ENCODE measurements around the gene KRT32. TPM values are rescaled to one million over a fixed set of nuclear protein-coding genes. Genes with fewer than 3 reads are reported as not detected.

KRT32 gene
- total RNA-seq, 1 donor from 2014 or later = not detected

DNA sequence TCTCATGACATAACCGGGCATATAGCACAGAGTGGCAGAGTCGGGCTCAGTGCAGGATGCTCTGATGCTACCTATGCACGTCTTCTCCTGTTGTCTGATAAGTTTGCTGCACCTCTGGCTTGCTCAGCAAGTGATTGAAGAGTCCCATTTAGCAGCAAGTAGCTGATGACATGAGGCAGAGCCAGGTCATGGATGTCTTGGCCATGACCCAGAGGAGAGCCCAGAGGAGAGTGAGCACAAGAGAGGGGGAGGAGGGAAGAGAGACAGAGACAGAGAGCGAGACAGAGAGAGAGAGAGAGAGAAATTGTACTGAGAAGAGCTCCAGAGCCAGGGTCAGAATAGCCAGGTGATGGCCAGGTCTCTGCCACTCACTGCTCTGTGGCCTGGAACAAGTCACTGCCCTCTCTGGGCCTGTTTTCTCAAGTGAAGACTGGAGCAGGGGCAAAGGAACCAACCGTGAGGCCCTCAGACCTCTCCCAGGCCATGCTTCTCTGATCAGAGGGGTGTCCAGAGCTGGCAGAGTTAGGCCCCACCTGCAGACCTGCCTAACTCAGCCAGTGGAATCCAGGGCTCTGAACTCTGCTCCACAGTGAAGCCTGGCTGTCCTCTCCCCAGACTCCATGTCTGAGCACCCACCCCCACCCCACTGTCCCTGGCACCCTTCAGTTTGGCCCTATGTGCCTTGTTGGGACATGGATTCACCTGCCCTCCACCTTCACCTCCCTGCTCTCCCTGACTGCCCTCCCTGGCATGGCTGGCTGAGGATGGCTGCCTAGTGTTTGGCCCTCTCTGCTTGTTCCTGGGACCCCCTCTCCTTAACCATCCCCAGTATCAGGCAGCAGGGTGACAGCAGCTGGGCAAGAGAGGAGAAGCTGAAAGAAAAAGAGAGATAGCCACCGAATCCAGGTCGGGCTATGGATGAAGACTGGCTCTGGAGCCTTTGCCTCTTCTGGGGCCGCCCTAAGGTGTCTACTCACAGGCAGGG, 18.0 kb upstream of the KRT32 start:
- Mint-ChIP-seq H3K36me3 (ENCODE audit: low read depth) (no peaks in the 10 kb centered on the region), H3K27ac (no peak overlapping the region), H3K4me1 (no peaks in the 10 kb centered on the region), H3K27me3 (no peaks in the 10 kb centered on the region), H3K4me3 (no peak overlapping the region), H3K9me3 (no peaks in the 10 kb centered on the region)
- intact Hi-C loops (cut with micrococcal nuclease) = loop anchor here (5.0 kb wide), 2 partner anchors 162 to 177 kb away; no protein-coding TSS in a partner anchor
- DNase-seq = no peak

DNA sequence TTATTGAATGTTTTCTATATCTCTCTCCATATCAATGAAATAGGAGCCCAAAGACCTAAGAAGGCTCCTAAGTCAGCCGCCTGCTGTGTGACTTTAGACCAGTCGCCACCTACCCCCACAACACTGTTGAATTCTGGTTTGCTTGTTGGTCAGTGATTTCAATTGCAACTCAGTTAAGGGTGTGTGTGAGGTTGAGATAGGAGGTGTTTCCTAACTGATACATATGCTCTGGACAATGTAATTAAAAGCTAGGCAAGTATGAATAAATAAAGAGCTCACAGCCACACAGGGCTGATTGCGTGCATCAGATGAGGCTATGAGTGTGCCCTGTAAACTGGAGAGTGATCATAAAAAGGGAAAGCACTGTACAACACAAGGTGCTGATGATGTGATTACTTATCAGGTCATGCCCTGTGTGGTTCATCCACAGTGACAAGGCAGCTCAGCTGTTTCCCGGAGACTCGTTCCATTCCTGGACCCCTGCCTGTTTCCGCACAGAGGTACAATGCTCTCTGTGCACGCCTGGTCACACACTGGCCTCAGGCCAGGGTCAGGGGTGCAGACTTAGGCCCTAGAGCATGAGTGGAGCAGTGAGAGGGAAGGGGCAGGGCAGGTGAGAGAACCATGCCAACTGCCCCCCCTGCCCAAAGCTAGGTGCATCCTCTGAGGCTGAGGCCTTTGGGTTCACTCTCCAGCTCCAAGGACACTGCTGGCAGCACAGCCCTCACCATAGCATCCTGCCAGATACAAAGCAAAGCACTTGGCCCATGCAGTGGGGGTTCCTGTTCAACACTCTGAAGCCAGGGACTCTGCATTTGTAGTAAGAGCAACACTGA, 17.0 kb upstream of the KRT32 start:
- intact Hi-C loops (cut with micrococcal nuclease) = no loop called here
- H3K9me3 Mint-ChIP-seq = no peaks in the 10 kb centered on the region
- no peaks in the 10 kb centered on the region for H3K27me3 Mint-ChIP-seq
- DNase-seq = no peak
- no peak overlapping the region for H3K27ac Mint-ChIP-seq
- H3K4me3 Mint-ChIP-seq = no peak overlapping the region
- H3K4me1 Mint-ChIP-seq = no peaks in the 10 kb centered on the region
- H3K36me3 Mint-ChIP-seq (ENCODE audit: low read depth) = no peaks in the 10 kb centered on the region

DNA sequence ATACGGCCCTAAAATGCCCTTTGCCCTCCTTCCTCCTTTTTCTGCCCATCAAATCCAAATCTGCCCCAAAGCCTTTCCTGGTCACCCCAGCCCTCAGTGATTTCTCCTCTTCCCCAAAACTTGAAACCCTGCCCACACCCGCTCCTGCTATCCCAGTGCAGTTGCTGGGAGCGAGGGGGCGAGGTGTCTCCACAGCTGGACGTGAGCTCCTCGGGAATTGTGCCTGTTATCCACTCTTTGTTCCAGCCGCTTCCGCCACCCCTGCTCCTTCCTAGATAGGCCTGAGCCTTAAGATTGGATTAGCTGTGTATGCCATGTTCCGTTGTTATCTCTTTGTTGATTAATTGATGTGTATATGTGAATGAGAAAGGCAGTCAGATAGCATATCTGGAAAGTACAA, 16.3 kb upstream of the KRT32 start:
- DNase-seq = no peak
- Mint-ChIP-seq H3K36me3 (ENCODE audit: low read depth) (no peaks in the 10 kb centered on the region), H3K27ac (no peak overlapping the region)

DNA sequence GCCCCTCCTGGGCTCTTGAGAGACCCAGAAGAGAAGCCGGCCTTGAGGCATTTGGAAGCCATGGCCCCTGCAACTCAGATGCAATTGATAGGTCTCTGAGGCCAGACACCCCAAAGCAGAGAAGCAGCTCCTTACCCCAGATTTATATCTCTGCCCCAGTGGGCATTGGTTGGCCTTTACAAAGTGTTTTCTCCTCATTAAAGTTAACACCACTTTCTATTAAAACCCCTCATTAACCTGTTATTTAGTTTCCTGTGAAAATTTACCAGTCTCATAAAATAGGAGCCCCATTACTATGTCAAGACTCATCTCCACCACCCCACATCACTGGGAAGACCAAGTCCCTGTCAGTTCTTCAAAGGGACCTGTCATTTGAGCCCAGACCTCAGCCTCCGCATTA, 13.8 kb upstream of the KRT32 start, which contains the start of gene KRT35:
Gene KRT35 (minus strand): TSS at position 116 of the 400 bp plus-strand sequence. CDS start 54 bp downstream, at position 62.
- H3K4me3 Mint-ChIP-seq = no peak within 1 kb of the TSS
- intact Hi-C loops (cut with micrococcal nuclease) = no loop called here
- H3K4me1 Mint-ChIP-seq = no peaks in the 10 kb centered on the region
- no peaks in the 10 kb centered on the region for H3K36me3 Mint-ChIP-seq (ENCODE audit: low read depth)
- no peaks in the 10 kb centered on the region for H3K27me3 Mint-ChIP-seq
- H3K27ac Mint-ChIP-seq = no peak within 1 kb of the TSS
- no peak for DNase-seq
- H3K9me3 Mint-ChIP-seq = no peaks in the 10 kb centered on the region

More for the DNA sequence above, 16.3 kb upstream of the KRT32 start:
- no peak overlapping the region for H3K4me3 Mint-ChIP-seq
- H3K9me3 Mint-ChIP-seq = no peaks in the 10 kb centered on the region
- intact Hi-C loops (cut with micrococcal nuclease) = no loop called here
- H3K27me3 Mint-ChIP-seq = no peaks in the 10 kb centered on the region
- H3K4me1 Mint-ChIP-seq = no peaks in the 10 kb centered on the region

DNA sequence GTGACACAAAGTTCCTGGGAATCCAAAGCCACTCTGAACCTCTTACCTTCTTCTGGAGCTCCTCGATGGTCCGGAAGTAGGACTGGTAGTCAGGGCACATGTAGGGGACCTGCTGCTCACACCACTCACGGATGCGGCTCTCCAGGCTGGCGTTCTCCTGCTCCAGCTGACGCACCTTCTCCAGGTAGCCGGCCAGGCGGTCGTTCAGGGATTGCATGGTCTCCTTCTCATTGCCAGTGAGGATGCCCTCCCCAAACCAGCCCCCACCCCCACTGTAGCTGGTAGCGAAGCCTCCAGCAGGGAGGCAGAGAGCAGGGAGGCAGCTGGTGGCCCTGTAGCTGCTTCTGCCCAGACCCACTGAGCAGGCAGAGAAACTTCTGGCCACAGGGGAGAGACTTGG, 13.4 kb upstream of the KRT32 start:
- Mint-ChIP-seq H3K27me3 (no peaks in the 10 kb centered on the region), H3K9me3 (no peaks in the 10 kb centered on the region), H3K4me1 (no peaks in the 10 kb centered on the region), H3K36me3 (ENCODE audit: low read depth) (no peaks in the 10 kb centered on the region), H3K4me3 (no peak overlapping the region), H3K27ac (no peak overlapping the region)
- intact Hi-C loops (cut with micrococcal nuclease) = no loop called here
- DNase-seq = no peak

DNA sequence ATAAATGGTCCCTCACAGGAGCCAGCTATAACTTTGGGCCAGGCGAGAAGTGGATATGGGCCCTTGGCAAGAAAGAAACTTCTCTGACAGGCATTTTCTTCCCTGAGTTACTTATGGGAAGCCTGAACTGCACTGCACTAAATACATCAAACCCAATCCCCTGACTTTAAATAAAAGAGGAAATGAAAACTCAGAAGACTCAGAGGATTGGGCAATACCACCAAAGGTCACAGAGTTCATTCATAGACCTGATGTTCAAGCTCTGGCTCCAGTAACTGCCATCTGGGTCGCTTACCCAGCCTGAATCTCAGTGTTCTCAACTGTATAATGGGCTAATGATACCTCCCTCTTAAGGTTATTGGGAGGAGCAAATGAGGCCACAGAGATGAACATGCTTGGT, 12.9 kb upstream of the KRT32 start:
- Mint-ChIP-seq H3K27ac (no peak overlapping the region), H3K9me3 (no peaks in the 10 kb centered on the region), H3K4me1 (no peaks in the 10 kb centered on the region), H3K27me3 (no peaks in the 10 kb centered on the region), H3K36me3 (ENCODE audit: low read depth) (no peaks in the 10 kb centered on the region), H3K4me3 (no peak overlapping the region)
- intact Hi-C loops (cut with micrococcal nuclease) = no loop called here
- DNase-seq = no peak

DNA sequence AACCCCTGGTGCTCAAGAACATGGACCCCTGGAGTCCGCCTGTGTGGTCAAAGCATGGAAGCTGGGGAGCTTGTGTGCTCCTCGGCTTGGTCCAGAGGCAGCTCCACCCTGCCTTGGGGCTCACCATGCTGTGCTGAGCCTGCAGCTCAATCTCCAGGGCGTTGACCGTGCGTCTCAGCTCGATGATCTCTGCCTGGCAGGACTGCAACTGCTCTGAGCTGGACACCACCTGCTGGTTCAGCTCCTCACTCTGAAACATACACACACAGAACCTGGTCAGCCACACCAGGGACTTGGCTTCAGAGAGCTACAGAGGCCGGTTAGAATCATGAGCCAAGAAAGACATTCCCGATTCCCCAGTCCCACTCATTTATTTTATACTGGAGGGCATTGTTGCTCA, 11.1 kb upstream of the KRT32 start:
- no peak for DNase-seq
- Mint-ChIP-seq H3K9me3 (no peaks in the 10 kb centered on the region), H3K4me1 (no peaks in the 10 kb centered on the region), H3K4me3 (no peak overlapping the region), H3K27me3 (peaks cover 2% of the 10 kb centered on the region), H3K36me3 (ENCODE audit: low read depth) (no peaks in the 10 kb centered on the region), H3K27ac (no peak overlapping the region)
- intact Hi-C loops (cut with micrococcal nuclease) = no loop called here

DNA sequence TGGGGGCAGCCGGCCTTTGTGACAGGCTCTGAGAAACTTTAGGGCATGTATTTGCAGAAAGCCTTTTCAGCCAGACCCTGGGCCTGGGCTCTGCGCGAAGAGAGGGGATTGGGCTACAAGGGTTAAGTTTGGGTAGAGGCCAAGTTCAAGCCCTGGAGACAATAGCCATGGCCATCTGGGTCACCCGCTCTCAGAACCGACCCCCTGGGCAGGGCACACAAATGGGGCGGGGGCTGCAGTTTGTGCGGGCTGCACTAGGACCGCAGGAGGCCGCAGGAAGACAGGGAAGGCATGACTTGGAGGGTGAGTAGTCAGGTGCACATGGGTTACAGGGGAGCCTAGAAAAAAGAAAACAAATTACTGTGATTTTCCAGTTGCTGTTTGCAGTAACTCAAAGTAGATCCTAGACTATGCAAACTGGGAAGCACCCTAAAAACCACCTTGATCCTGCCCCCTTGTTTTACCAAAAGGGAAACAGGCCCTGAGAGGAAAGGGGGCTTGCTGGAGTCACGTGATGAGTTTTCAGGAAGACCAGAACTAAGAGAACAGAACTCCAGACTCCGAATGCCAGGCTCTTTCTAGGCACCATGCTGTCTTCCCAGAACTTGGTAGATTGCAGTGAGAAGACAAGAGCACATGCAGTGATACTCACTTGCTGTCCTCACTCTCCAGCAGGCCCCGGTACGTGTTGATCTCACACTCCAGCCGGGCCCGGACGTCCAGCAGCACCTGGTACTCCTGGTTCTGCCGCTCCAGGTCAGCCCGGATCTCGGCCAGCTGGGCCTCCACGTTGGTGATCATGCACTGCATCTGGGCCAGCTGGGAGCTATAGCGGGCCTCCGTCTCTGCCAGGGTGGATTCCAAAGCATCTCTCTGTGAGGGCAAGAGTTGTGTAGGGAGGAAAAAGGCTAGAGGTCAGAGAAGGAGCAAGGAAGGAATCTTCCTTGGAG, 10.0 kb upstream of the KRT32 start:
- intact Hi-C loops (cut with micrococcal nuclease) = no loop called here
- no peak overlapping the region for H3K4me3 Mint-ChIP-seq
- H3K9me3 Mint-ChIP-seq = no peaks in the 10 kb centered on the region
- peaks cover 2% of the 10 kb centered on the region for H3K27me3 Mint-ChIP-seq
- no peak for DNase-seq
- no peaks in the 10 kb centered on the region for H3K36me3 Mint-ChIP-seq (ENCODE audit: low read depth)
- no peaks in the 10 kb centered on the region for H3K4me1 Mint-ChIP-seq
- H3K27ac Mint-ChIP-seq = no peak overlapping the region

DNA sequence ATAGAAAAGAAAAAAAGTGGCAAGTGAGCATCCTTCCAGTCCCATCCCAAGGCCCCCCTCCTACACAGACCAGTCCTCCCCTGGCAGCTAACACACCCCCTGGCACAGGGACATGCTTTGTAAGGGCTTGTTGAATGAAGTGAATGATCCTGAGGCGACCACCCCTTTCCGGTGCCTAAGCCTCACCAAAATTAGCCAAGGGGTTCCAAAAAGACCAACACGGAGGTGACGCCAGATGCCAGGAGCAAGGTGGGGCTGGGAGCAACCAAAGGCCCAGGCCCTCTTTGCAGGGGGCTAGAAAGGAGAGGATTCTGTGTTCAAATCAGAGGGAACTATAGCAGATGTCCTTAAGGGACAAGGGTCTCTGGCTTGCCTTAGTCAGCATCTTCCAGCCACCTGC, 8.2 kb upstream of the KRT32 start:
- H3K4me3 Mint-ChIP-seq = no peak overlapping the region
- H3K4me1 Mint-ChIP-seq = no peaks in the 10 kb centered on the region
- H3K9me3 Mint-ChIP-seq = no peaks in the 10 kb centered on the region
- H3K27ac Mint-ChIP-seq = no peak overlapping the region
- no peak for DNase-seq
- H3K36me3 Mint-ChIP-seq (ENCODE audit: low read depth) = no peaks in the 10 kb centered on the region
- intact Hi-C loops (cut with micrococcal nuclease) = no loop called here
- peaks cover 2% of the 10 kb centered on the region for H3K27me3 Mint-ChIP-seq

DNA sequence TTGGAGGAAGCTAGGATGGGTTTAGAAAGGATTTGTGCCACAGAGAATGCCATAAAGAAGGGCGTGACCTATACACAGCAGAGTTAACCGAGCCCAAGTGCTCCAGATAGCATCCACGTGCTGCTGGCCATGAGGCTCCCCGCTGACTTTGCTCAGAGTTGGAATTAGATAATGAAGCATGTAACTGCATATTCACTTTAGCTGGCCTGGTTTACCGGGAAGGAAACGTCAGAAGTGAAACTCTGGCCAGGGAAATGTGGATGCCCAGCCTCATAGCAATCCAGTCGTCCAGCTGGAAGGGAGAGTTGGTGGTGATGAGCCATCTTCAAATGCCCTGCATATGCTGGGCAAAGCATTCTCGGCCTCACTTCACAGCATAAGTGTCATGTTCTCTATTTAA, 7.7 kb upstream of the KRT32 start:
- no peaks in the 10 kb centered on the region for H3K9me3 Mint-ChIP-seq
- no peaks in the 10 kb centered on the region for H3K36me3 Mint-ChIP-seq (ENCODE audit: low read depth)
- DNase-seq = no peak
- intact Hi-C loops (cut with micrococcal nuclease) = no loop called here
- H3K4me3 Mint-ChIP-seq = no peak overlapping the region
- H3K27ac Mint-ChIP-seq = no peak overlapping the region
- peaks cover 2% of the 10 kb centered on the region for H3K27me3 Mint-ChIP-seq
- H3K4me1 Mint-ChIP-seq = no peaks in the 10 kb centered on the region

DNA sequence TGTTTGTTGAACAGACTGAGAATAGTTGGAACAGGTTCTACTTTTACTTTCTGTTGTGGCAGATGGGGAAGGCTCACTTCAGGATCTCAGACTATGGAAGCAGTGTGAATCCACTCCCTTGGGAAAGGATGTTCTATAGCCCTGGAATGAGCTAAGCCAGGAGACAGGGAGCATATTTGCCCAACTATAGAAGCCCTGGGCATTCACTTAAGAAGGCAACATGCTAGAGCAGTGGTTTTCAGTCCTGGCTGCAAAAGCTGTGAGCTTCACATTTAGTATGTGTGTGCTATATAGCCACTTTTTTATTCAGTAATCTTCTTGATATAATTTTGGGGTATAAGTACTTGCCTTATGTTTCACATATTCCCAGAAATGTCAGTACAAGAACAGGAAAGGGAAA, 1.2 kb upstream of the KRT32 start:
- Mint-ChIP-seq H3K4me3 (no peak overlapping the region), H3K36me3 (ENCODE audit: low read depth) (no peaks in the 10 kb centered on the region), H3K9me3 (peaks cover 6% of the 10 kb centered on the region), H3K27me3 (peaks cover 5% of the 10 kb centered on the region), H3K27ac (no peak overlapping the region), H3K4me1 (no peaks in the 10 kb centered on the region)
- intact Hi-C loops (cut with micrococcal nuclease) = no loop called here
- no peak for DNase-seq

DNA sequence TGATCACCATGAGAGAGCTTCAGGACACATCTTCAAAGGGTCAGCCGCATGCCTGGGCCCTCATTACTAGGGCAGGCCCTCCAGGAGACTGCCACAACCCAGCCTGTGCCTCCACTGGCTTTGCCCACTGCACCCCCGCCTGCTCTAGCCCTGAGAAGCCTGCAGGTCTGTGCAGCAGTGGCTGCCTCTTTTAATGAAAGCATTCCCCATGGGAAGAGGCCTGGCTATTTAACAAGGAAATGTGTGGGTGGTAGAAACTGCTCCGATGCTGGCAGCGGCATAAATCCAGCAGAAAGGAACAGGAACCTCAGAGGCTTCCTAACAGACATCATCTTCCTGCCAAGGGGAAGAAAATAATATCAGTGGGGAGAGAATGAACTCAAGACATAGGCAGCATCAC, 375 bp upstream of the KRT32 start:
- intact Hi-C loops (cut with micrococcal nuclease) = no loop called here
- Mint-ChIP-seq H3K4me3 (no peak overlapping the region), H3K27me3 (peaks cover 5% of the 10 kb centered on the region), H3K9me3 (peaks cover 6% of the 10 kb centered on the region), H3K36me3 (ENCODE audit: low read depth) (no peaks in the 10 kb centered on the region), H3K27ac (no peak overlapping the region), H3K4me1 (no peaks in the 10 kb centered on the region)
- no peak for DNase-seq

DNA sequence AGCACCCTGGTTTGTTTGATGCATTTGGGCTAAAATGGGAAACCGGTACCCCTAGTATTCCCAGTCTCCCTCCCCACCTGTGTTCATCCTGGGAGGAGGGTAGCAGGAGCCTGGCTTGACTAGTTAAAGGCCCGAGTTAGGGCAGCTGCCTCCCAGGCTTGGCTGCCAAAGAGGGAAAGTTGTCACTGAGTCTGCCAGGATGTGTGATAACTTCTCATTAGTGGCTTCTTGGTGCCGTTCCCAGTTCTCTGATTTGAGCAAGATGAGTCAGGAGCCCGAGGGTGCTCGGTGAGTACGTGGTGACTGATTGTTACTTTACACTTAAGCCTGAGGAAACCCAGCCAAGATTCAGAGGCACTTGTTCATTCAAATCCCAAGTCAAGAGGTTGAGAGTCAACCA, 2.5 kb downstream of the KRT32 start:
- Mint-ChIP-seq H3K9me3 (peaks cover 6% of the 10 kb centered on the region), H3K4me1 (no peaks in the 10 kb centered on the region), H3K27me3 (peaks cover 5% of the 10 kb centered on the region), H3K27ac (no peak overlapping the region), H3K36me3 (ENCODE audit: low read depth) (no peaks in the 10 kb centered on the region), H3K4me3 (no peak overlapping the region)
- DNase-seq = no peak
- intact Hi-C loops (cut with micrococcal nuclease) = no loop called here
